Measurements from ENCODE around the gene MEI1. TPM values are rescaled to one million over a fixed set of nuclear protein-coding genes. Genes with fewer than 3 reads are reported as not detected.

The MEI1 gene
- total and polyA plus RNA-seq, 9 of the 15 experiments (the other 6 are each of a cell fraction or from before 2014, with no cell fraction given): 0.08 to 0.68 (median 0.18) TPM; not detected in 2

DNA sequence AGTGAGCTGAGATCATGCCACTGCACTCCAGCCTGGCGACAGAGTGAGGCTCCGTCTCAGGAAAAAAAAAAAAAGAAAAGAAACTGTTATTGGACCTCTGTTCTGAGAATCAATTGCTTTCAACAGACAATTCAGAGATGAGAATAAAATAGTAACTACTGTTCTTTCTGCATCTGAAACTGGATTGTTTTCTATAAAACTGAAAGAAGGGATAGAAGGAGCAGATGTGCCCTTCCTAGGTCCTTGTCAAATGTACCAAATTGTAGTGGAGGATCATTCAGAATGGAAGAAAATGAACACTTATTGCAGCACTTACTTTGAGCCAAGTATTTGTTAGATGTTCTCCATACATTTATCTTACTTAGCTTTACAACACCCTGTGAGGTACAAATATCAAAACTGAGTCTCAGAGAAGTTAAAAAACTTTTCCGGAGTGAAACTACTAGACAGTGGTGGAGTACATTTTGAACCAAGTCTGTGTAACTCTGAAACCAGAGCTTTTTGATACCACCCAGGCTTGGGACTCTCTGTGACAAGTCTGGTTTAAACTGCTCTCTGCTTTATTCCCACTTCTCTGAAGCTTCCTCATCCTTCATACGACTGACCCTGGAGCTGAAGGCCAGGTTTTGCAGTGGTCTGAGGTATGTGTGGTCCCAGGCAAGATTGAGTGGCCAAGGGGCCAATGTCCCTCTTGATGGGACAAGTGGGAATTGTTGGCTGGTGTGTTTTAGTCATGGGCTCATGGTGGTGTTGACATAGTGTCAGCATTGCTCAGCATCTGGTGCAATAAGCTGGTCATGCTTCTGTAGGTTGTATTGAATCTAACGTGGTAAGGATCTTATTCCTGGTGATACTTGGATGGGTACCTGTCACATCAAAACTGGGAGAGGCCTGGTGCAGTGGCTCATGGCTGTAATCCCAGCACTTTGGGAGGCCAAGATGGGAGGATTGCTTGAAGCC lies 53.0 kb downstream of the MEI1 start:
- Histone ChIP-seq H4K20me1 (replicated peaks; ENCODE audit: control insufficient read depth, insufficient read depth, low read length) (no peaks in the 10 kb centered on the region), H3K4me1 (replicated peaks in 1 of 2; ENCODE audit: control insufficient read depth in 2 of 2, insufficient read depth in 2 of 2, low read length in 2 of 2) (no peaks in the 10 kb centered on the region; a peak in 1 of 5 replicates), H3K9ac (ENCODE audit: insufficient read depth in 1 of 2, low read depth in 2 of 2, low read length in 2 of 2) (no peak overlapping the region), H2AFZ (ENCODE audit: low read depth, low read length) (no peak overlapping the region), H3K79me2 (ENCODE audit: control insufficient read depth, insufficient read depth, low read length) (no peaks in the 10 kb centered on the region), H3K27me3 (ENCODE audit: control insufficient read depth in 2 of 2, insufficient read depth in 2 of 2, low read length in 2 of 2) (no peaks in the 10 kb centered on the region), H3K9me1 (ENCODE audit: control insufficient read depth, insufficient read depth, low read length) (no peaks in the 10 kb centered on the region), H3K9me3 (replicated peaks; ENCODE audit: control insufficient read depth, insufficient read depth, low read depth, low read length) (no peaks in the 10 kb centered on the region), H3K27ac (ENCODE audit: extremely low read depth, low read depth, low read length) (no peak overlapping the region), H3K4me2 (ENCODE audit: insufficient read depth, low read length) (no peak overlapping the region), H3K4me3 (no peak overlapping the region), H3K36me3 (ENCODE audit: control insufficient read depth, insufficient read depth, low read length) (no peaks in the 10 kb centered on the region)
- ChIA-PET CTCF (ENCODE audit: low intra/inter-chr PET ratio) (no interaction called here), POLR2A (interaction anchor here (0.7 kb wide), 1 partner anchor 15 kb away, joined by 3 read pairs; no protein-coding TSS in a partner anchor)
- in situ Hi-C loops (cut with MboI) (no loop called here), intact Hi-C loops (cut with micrococcal nuclease) (no loop called here)
- ATAC-seq (no peak), FAIRE-seq (no peak), DNase-seq (ENCODE audit: extremely low read depth in 1 of 4, low spot score in 3 of 4) (no peak)
- TF ChIP-seq FIP1L1 (IDR thresholded peaks at IDR 0.05; ENCODE audit: low read depth, low read length, poor library complexity, severe bottlenecking): no peak
- TF ChIP-seq TAF7 (tag; IDR thresholded peaks at IDR 0.05): no peak
- no peak for TF ChIP-seq RBBP5 (IDR thresholded peaks at IDR 0.05; ENCODE audit: borderline replicate concordance, insufficient read depth, low read length, poor library complexity, severe bottlenecking)
- TF ChIP-seq ZNF274 (IDR thresholded peaks at IDR 0.05; ENCODE audit: borderline replicate concordance, low read depth, low read length): no peak
- TF ChIP-seq, protein P1, sequence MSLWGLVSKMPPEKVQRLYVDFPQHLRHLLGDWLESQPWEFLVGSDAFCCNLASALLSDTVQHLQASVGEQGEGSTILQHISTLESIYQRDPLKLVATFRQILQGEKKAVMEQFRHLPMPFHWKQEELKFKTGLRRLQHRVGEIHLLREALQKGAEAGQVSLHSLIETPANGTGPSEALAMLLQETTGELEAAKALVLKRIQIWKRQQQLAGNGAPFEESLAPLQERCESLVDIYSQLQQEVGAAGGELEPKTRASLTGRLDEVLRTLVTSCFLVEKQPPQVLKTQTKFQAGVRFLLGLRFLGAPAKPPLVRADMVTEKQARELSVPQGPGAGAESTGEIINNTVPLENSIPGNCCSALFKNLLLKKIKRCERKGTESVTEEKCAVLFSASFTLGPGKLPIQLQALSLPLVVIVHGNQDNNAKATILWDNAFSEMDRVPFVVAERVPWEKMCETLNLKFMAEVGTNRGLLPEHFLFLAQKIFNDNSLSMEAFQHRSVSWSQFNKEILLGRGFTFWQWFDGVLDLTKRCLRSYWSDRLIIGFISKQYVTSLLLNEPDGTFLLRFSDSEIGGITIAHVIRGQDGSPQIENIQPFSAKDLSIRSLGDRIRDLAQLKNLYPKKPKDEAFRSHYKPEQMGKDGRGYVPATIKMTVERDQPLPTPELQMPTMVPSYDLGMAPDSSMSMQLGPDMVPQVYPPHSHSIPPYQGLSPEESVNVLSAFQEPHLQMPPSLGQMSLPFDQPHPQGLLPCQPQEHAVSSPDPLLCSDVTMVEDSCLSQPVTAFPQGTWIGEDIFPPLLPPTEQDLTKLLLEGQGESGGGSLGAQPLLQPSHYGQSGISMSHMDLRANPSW (CRISPR knock-in tag; IDR thresholded peaks at IDR 0.05): no peak
- no peak for TF ChIP-seq CXXC5 (CRISPR knock-in tag; IDR thresholded peaks at IDR 0.05)
- no peak for TF ChIP-seq KLF6 (CRISPR knock-in tag; IDR thresholded peaks at IDR 0.05; ENCODE audit: borderline replicate concordance)
- no peak for TF ChIP-seq ZNF347 (CRISPR knock-in tag; IDR thresholded peaks at IDR 0.05; ENCODE audit: low read depth)
- no peak for TF ChIP-seq SP1 (CRISPR knock-in tag; IDR thresholded peaks at IDR 0.05)
- TF ChIP-seq, protein P2, sequence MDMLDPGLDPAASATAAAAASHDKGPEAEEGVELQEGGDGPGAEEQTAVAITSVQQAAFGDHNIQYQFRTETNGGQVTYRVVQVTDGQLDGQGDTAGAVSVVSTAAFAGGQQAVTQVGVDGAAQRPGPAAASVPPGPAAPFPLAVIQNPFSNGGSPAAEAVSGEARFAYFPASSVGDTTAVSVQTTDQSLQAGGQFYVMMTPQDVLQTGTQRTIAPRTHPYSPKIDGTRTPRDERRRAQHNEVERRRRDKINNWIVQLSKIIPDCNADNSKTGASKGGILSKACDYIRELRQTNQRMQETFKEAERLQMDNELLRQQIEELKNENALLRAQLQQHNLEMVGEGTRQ (CRISPR knock-in tag; IDR thresholded peaks at IDR 0.05): no peak
- no peak for TF ChIP-seq SRF (CRISPR knock-in tag; IDR thresholded peaks at IDR 0.05)
- no peak for TF ChIP-seq NFRKB (IDR thresholded peaks at IDR 0.05; ENCODE audit: low read depth)
- TF ChIP-seq HMG20B (CRISPR knock-in tag; IDR thresholded peaks at IDR 0.05): no peak
- TF ChIP-seq ZNF668 (CRISPR knock-in tag; IDR thresholded peaks at IDR 0.05): no peak
- no peak for TF ChIP-seq DNMT1 (IDR thresholded peaks at IDR 0.05)
- no peak for TF ChIP-seq ETV6 (IDR thresholded peaks at IDR 0.05; ENCODE audit: borderline replicate concordance in 1 of 2, low read depth in 2 of 2, low read length in 1 of 2)
- TF ChIP-seq ETV6 (CRISPR knock-in tag; IDR thresholded peaks at IDR 0.05; ENCODE audit: borderline replicate concordance): no peak
- BruUV-seq (replicated peaks): no TSS peak
- 2% methylated on average over 3 of the region's 5 CpGs for WGBS (ENCODE audit: insufficient coverage, low coverage, missing lambda C conversion rate)

Data from K562 (cell line).